ENCODE measurements around the gene C1D.

C1D gene

GRCh38 chr2:68009526-68009925 lies 53.3 kb downstream of the C1D start:
- Histone ChIP-seq H3K36me3 (ENCODE audit: insufficient read depth, low read length) (no peaks in the 10 kb centered on the region), H3K9me3 (ENCODE audit: insufficient read depth, low read depth, low read length) (no peaks in the 10 kb centered on the region), H3K4me1 (ENCODE audit: insufficient read depth, low read length, poor library complexity, severe bottlenecking) (no peaks in the 10 kb centered on the region), H3K9me2 (replicated peaks; ENCODE audit: low read depth, low read length) (no peaks in the 10 kb centered on the region), H3F3A (ENCODE audit: low read depth) (no peaks in the 10 kb centered on the region), H2AFZ (ENCODE audit: low read length) (no peak overlapping the region), H3K27me3 (ENCODE audit: insufficient read depth, low read length, poor library complexity, severe bottlenecking) (peaks cover 10% of the 10 kb centered on the region), H4K20me1 (ENCODE audit: insufficient read depth, low read length, poor library complexity, severe bottlenecking) (no peaks in the 10 kb centered on the region), H3K4me3 (ENCODE audit: low read length, poor library complexity, severe bottlenecking) (no peak overlapping the region), H3K4me2 (ENCODE audit: low read depth, low read length, poor library complexity, severe bottlenecking) (no peak overlapping the region), H3K9ac (ENCODE audit: low read depth, low read length, poor library complexity, severe bottlenecking) (no peak overlapping the region), H3K79me2 (ENCODE audit: insufficient read depth, low read length) (no peaks in the 10 kb centered on the region)
- no peak for TF ChIP-seq EZH2phosphoT487 (IDR thresholded peaks at IDR 0.05; ENCODE audit: borderline replicate concordance)
- TF ChIP-seq, protein P1, sequence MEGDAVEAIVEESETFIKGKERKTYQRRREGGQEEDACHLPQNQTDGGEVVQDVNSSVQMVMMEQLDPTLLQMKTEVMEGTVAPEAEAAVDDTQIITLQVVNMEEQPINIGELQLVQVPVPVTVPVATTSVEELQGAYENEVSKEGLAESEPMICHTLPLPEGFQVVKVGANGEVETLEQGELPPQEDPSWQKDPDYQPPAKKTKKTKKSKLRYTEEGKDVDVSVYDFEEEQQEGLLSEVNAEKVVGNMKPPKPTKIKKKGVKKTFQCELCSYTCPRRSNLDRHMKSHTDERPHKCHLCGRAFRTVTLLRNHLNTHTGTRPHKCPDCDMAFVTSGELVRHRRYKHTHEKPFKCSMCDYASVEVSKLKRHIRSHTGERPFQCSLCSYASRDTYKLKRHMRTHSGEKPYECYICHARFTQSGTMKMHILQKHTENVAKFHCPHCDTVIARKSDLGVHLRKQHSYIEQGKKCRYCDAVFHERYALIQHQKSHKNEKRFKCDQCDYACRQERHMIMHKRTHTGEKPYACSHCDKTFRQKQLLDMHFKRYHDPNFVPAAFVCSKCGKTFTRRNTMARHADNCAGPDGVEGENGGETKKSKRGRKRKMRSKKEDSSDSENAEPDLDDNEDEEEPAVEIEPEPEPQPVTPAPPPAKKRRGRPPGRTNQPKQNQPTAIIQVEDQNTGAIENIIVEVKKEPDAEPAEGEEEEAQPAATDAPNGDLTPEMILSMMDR (conservative IDR thresholded peaks at IDR 0.05; ENCODE audit: low read length): no peak

- no peak overlapping the region for H3K4me2 ChIP-seq (ENCODE audit: low read depth, low read length, poor library complexity, severe bottlenecking)
- no peaks in the 10 kb centered on the region for H3K79me2 ChIP-seq (ENCODE audit: insufficient read depth, low read length)
- H3K36me3 ChIP-seq (ENCODE audit: insufficient read depth, low read length): no peaks in the 10 kb centered on the region
- no peak overlapping the region for H3K9ac ChIP-seq (ENCODE audit: low read depth, low read length, poor library complexity, severe bottlenecking)
- no peaks in the 10 kb centered on the region for H3F3A ChIP-seq (ENCODE audit: low read depth)
- H2AFZ ChIP-seq (ENCODE audit: low read length): no peak overlapping the region
- no peaks in the 10 kb centered on the region for H4K20me1 ChIP-seq (ENCODE audit: insufficient read depth, low read length, poor library complexity, severe bottlenecking)
- no peaks in the 10 kb centered on the region for H3K9me3 ChIP-seq (ENCODE audit: insufficient read depth, low read depth, low read length)
- no peaks in the 10 kb centered on the region for H3K9me2 ChIP-seq (replicated peaks; ENCODE audit: low read depth, low read length)
- H3K4me1 ChIP-seq (ENCODE audit: insufficient read depth, low read length, poor library complexity, severe bottlenecking): no peaks in the 10 kb centered on the region
- no peak overlapping the region for H3K4me3 ChIP-seq (ENCODE audit: low read length, poor library complexity, severe bottlenecking)
- no peak for TF ChIP-seq EZH2phosphoT487 (IDR thresholded peaks at IDR 0.05; ENCODE audit: borderline replicate concordance)
- TF ChIP-seq, protein P1 (conservative IDR thresholded peaks at IDR 0.05; ENCODE audit: low read length): no peak
- no peaks in the 10 kb centered on the region for H3K27me3 ChIP-seq (ENCODE audit: insufficient read depth, low read length, poor library complexity, severe bottlenecking)
Measured at GRCh38 chr2:68000170-68000825, 62.5 kb downstream of the C1D start.

- H3K36me3 ChIP-seq (ENCODE audit: insufficient read depth, low read length): no peaks in the 10 kb centered on the region
- H3K4me1 ChIP-seq (ENCODE audit: insufficient read depth, low read length, poor library complexity, severe bottlenecking): no peaks in the 10 kb centered on the region
- no peak overlapping the region for H3K4me2 ChIP-seq (ENCODE audit: low read depth, low read length, poor library complexity, severe bottlenecking)
- no peak overlapping the region for H3K4me3 ChIP-seq (ENCODE audit: low read length, poor library complexity, severe bottlenecking)
- H3F3A ChIP-seq (ENCODE audit: low read depth): no peaks in the 10 kb centered on the region
- peaks cover 5% of the 10 kb centered on the region; the same call in 1 of the 2 replicates for H3K9me3 ChIP-seq (ENCODE audit: insufficient read depth, low read depth, low read length)
- TF ChIP-seq EZH2phosphoT487 (IDR thresholded peaks at IDR 0.05; ENCODE audit: borderline replicate concordance): no peak
- TF ChIP-seq, protein P1 (conservative IDR thresholded peaks at IDR 0.05; ENCODE audit: low read length): no peak
- H2AFZ ChIP-seq (ENCODE audit: low read length): no peak overlapping the region
- no peaks in the 10 kb centered on the region for H3K9me2 ChIP-seq (replicated peaks; ENCODE audit: low read depth, low read length)
- H3K27me3 ChIP-seq (ENCODE audit: insufficient read depth, low read length, poor library complexity, severe bottlenecking): no peaks in the 10 kb centered on the region
- no peak overlapping the region for H3K9ac ChIP-seq (ENCODE audit: low read depth, low read length, poor library complexity, severe bottlenecking)
- no peaks in the 10 kb centered on the region for H4K20me1 ChIP-seq (ENCODE audit: insufficient read depth, low read length, poor library complexity, severe bottlenecking)
- H3K79me2 ChIP-seq (ENCODE audit: insufficient read depth, low read length): no peaks in the 10 kb centered on the region
Measured at GRCh38 chr2:67999332-67999731, 63.5 kb downstream of the C1D start.
